Astrocyte (in vitro differentiated cells and primary cell): ENCODE measurements around the gene ARID3B. TPM values are rescaled to one million over a fixed set of nuclear protein-coding genes. Genes with fewer than 3 reads are reported as not detected.

Source experiments
- DNase-seq: peaks from one replicate; pipeline ENCODE4 v3.0.0-alpha.2; 2010; ENCODE audit warnings: low read depth
- FAIRE-seq: peaks from 2 replicates; lab custom pipeline; 2011; peaks lifted over from hg19 to GRCh38; lab: Jason Lieb, UNC
- H2AFZ ChIP-seq: 2 replicates; pipeline ENCODE4 v1.6.0; 2012; ENCODE audit warnings: low read depth, low read length, inconsistent platforms
- H3K27ac ChIP-seq: 2 replicates; pipeline ENCODE4 v1.5.1; 2011; ENCODE audit warnings: low read depth, low read length, inconsistent platforms
- H3K27me3 ChIP-seq: 2 replicates; pipeline ENCODE4 v1.6.0; 2011; ENCODE audit warnings: low read length, inconsistent platforms; ENCODE audit not compliant: insufficient read depth
- H3K36me3 ChIP-seq: 2 replicates; pipeline ENCODE4 v1.5.1; 2011; ENCODE audit warnings: low read length, inconsistent platforms; ENCODE audit not compliant: insufficient read depth
- H3K4me1 ChIP-seq: 2 replicates; pipeline ENCODE4 v1.5.1; 2011; ENCODE audit warnings: low read length, inconsistent platforms; ENCODE audit not compliant: insufficient read depth
- H3K4me2 ChIP-seq: 2 replicates; pipeline ENCODE4 v1.6.0; 2012; ENCODE audit warnings: low read length, inconsistent platforms
- H3K4me3 ChIP-seq: 2 replicates; pipeline ENCODE4 v1.5.1; 2011; ENCODE audit warnings: low read depth, mild to moderate bottlenecking, low read length, inconsistent platforms; ENCODE audit not compliant: insufficient read depth
- H3K79me2 ChIP-seq: 2 replicates; pipeline ENCODE4 v1.6.0; 2012; ENCODE audit warnings: mild to moderate bottlenecking, low read length, inconsistent platforms; ENCODE audit not compliant: insufficient read depth
- H3K9ac ChIP-seq: 2 replicates; pipeline ENCODE4 v1.6.0; 2012; ENCODE audit warnings: mild to moderate bottlenecking, low read length, inconsistent platforms
- H3K9me3 ChIP-seq: 2 replicates; pipeline ENCODE4 v1.5.1; 2012; ENCODE audit warnings: low read depth, mild to moderate bottlenecking, low read length, inconsistent platforms; ENCODE audit not compliant: insufficient read depth
- H4K20me1 ChIP-seq: 2 replicates; pipeline ENCODE4 v1.6.0; 2012; ENCODE audit warnings: low read length, inconsistent platforms; ENCODE audit not compliant: insufficient read depth
- H3K27ac Mint-ChIP-seq: one replicate; pipeline ENCODE4 v1.8.0; 2021; ENCODE audit warnings: mild to moderate bottlenecking, mixed read lengths; ENCODE audit not compliant: unreplicated experiment
- H3K27me3 Mint-ChIP-seq: one replicate; pipeline ENCODE4 v1.8.0; 2021; ENCODE audit warnings: low read depth, mixed read lengths; ENCODE audit not compliant: unreplicated experiment
- H3K36me3 Mint-ChIP-seq: one replicate; pipeline ENCODE4 v1.8.0; 2021; ENCODE audit warnings: low read depth, mixed read lengths; ENCODE audit not compliant: unreplicated experiment
- H3K4me1 Mint-ChIP-seq: one replicate; pipeline ENCODE4 v1.8.0; 2021; ENCODE audit warnings: low read depth, mixed read lengths; ENCODE audit not compliant: unreplicated experiment
- H3K4me3 Mint-ChIP-seq: one replicate; pipeline ENCODE4 v1.8.0; 2021; ENCODE audit warnings: mild to moderate bottlenecking, moderate library complexity, mixed read lengths; ENCODE audit not compliant: unreplicated experiment
- H3K9me3 Mint-ChIP-seq: one replicate; pipeline ENCODE4 v1.8.0; 2021; ENCODE audit warnings: mild to moderate bottlenecking, mixed read lengths; ENCODE audit not compliant: unreplicated experiment
- EZH2 ChIP-seq: IDR thresholded peaks from 2 replicates; pipeline ENCODE4 v1.6.1; 2012; ENCODE audit warnings: mild to moderate bottlenecking, low read length, inconsistent platforms; ENCODE audit not compliant: insufficient read depth
- total RNA-seq: library from RNA; stranded (reverse); gene quantifications from 2 replicates; pipeline ENCODE4 v1.2.1, GENCODE V29; 2021
- TF ChIP-seq, protein P1 (sequence below): IDR thresholded peaks from 2 replicates; pipeline ENCODE4 v1.5.1; 2011; ENCODE audit warnings: low read depth, mild to moderate bottlenecking, inconsistent platforms, low read length, moderate library complexity; ENCODE audit not compliant: insufficient read depth

The ARID3B gene
- total RNA-seq, 1 donor from 2014 or later, result 18.5 TPM

DNA sequence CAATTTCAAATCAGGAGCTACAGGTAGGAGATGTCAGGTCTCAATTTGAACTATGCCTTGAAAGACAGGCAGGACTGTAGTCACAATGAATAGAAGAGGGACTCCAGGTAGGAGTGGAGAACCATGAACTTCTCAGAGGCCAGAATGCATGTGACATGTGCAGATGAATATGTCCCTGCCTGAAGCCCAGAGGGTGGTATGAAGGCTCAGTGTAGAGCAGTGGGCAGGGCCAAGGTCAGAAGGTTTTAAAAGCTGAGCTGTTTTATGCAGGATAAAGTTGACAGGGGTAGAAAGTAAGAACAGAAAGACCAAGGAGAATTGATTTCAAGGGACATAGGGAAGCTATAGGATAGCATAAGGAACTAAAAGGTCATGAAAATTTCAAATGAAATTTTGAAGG is 105.5 kb downstream of the ARID3B start:
- H3K27ac ChIP-seq, result no peak overlapping the region
- Mint-ChIP-seq H3K36me3 (peaks cover 14% of the 10 kb centered on the region), H3K9me3 (no peaks in the 10 kb centered on the region), H3K27me3 (no peaks in the 10 kb centered on the region), H3K4me3 (no peak overlapping the region), H3K27ac (peak overlapping the region; percentile 4), H3K4me1 (peaks cover 34% of the 10 kb centered on the region)
- no peaks in the 10 kb centered on the region for H3K27me3 ChIP-seq
- no peaks in the 10 kb centered on the region for H3K36me3 ChIP-seq
- H3K4me3 ChIP-seq, result no peak overlapping the region
- H2AFZ ChIP-seq, result no peak overlapping the region
- peaks cover 68% of the 10 kb centered on the region for H4K20me1 ChIP-seq
- DNase-seq (no peak), FAIRE-seq (no peak)
- peaks cover 24% of the 10 kb centered on the region for H3K4me1 ChIP-seq
- no peaks in the 10 kb centered on the region for H3K9me3 ChIP-seq
- H3K79me2 ChIP-seq, result peaks cover 52% of the 10 kb centered on the region
- H3K4me2 ChIP-seq, result no peak overlapping the region
- no peak overlapping the region for H3K9ac ChIP-seq
- TF ChIP-seq, protein P1, sequence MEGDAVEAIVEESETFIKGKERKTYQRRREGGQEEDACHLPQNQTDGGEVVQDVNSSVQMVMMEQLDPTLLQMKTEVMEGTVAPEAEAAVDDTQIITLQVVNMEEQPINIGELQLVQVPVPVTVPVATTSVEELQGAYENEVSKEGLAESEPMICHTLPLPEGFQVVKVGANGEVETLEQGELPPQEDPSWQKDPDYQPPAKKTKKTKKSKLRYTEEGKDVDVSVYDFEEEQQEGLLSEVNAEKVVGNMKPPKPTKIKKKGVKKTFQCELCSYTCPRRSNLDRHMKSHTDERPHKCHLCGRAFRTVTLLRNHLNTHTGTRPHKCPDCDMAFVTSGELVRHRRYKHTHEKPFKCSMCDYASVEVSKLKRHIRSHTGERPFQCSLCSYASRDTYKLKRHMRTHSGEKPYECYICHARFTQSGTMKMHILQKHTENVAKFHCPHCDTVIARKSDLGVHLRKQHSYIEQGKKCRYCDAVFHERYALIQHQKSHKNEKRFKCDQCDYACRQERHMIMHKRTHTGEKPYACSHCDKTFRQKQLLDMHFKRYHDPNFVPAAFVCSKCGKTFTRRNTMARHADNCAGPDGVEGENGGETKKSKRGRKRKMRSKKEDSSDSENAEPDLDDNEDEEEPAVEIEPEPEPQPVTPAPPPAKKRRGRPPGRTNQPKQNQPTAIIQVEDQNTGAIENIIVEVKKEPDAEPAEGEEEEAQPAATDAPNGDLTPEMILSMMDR, result no peak
- TF ChIP-seq EZH2, result no peak

Other genes with a start within 250 kb of the ARID3B start
- 0.43 and 0.60 TPM in 2 replicates for gene CYP11A1, start 173.6 kb upstream of the ARID3B start, total RNA-seq
- 26.7 and 36.3 TPM in 2 replicates for gene SEMA7A, start 107.3 kb upstream of the ARID3B start, total RNA-seq
- 40.9 and 46.1 TPM in 2 replicates for gene UBL7, start 80.1 kb upstream of the ARID3B start, total RNA-seq
- 57.4 and 65.8 TPM in 2 replicates for gene CLK3, start 74.6 kb downstream of the ARID3B start, total RNA-seq
- gene EDC3, start 154.8 kb downstream of the ARID3B start, total RNA-seq, result 44.1 and 47.6 TPM in 2 replicates
- gene CYP1A1, start 184.3 kb downstream of the ARID3B start, total RNA-seq, result 0.58 and 0.91 TPM in 2 replicates
- gene CYP1A2, start 207.6 kb downstream of the ARID3B start, total RNA-seq, result not detected in 2 replicates
- 45.4 and 49.8 TPM in 2 replicates for gene CSK, start 240.9 kb downstream of the ARID3B start, total RNA-seq